ENCODE data around the gene SLC25A30. TPM values are rescaled to one million over a fixed set of nuclear protein-coding genes. Genes with fewer than 3 reads are reported as not detected.
"Not testable (repeated sequence)": the region's sequence is repeated elsewhere in the genome, so short reads cannot be mapped to it uniquely, and the experiment has no call there.

The SLC25A30 gene
- polyA plus RNA-seq, 12 donors = 12.6 to 24.2 (median 18.3) TPM; not detected in 1

- no peak for DNase-seq
These were observed 16.6 kb upstream of the SLC25A30 start for GRCh38 chr13:45434556-45435371.

GRCh38 chr13:45433381-45433790 lies 15.2 kb upstream of the SLC25A30 start:
- no peak for DNase-seq

- DNase-seq = no peak
These were observed 14.7 kb upstream of the SLC25A30 start for GRCh38 chr13:45432737-45433380.

GRCh38 chr13:45426056-45426841 lies 8.1 kb upstream of the SLC25A30 start:
- DNase-seq = not testable (repeated sequence)

GRCh38 chr13:45422731-45423292 lies 4.6 kb upstream of the SLC25A30 start:
- DNase-seq = no peak

- no peak for DNase-seq
These were observed 1.8 kb upstream of the SLC25A30 start for GRCh38 chr13:45419945-45420344.

GRCh38 chr13:45419389-45419788 lies 1.2 kb upstream of the SLC25A30 start:
- DNase-seq = not testable (repeated sequence)

- no peak for DNase-seq
These were observed 1.6 kb downstream of the SLC25A30 start for GRCh38 chr13:45416516-45417128.

- DNase-seq = no peak
These were observed 3.1 kb downstream of the SLC25A30 start for GRCh38 chr13:45415112-45415511.

- DNase-seq = no peak
These were observed 4.3 kb downstream of the SLC25A30 start for GRCh38 chr13:45413826-45414307.

GRCh38 chr13:45412274-45413049 lies 5.7 kb downstream of the SLC25A30 start:
- DNase-seq = no peak

- DNase-seq = no peak
These were observed 6.5 kb downstream of the SLC25A30 start for GRCh38 chr13:45411631-45412030.

- no peak for DNase-seq
These were observed 7.0 kb downstream of the SLC25A30 start for GRCh38 chr13:45411221-45411620.

- DNase-seq = no peak
These were observed 7.7 kb downstream of the SLC25A30 start for GRCh38 chr13:45410466-45410865.

GRCh38 chr13:45410001-45410400 lies 8.2 kb downstream of the SLC25A30 start:
- DNase-seq = no peak

- DNase-seq = no peak
These were observed 11.8 kb downstream of the SLC25A30 start for GRCh38 chr13:45406421-45406820.

- DNase-seq = no peak
These were observed 15.1 kb downstream of the SLC25A30 start for GRCh38 chr13:45403081-45403480.

GRCh38 chr13:45402641-45403040 lies 15.5 kb downstream of the SLC25A30 start:
- DNase-seq = no peak

- no peak for DNase-seq
These were observed 16.9 kb downstream of the SLC25A30 start for GRCh38 chr13:45401314-45401713.

GRCh38 chr13:45398877-45399276 lies 19.3 kb downstream of the SLC25A30 start:
- DNase-seq = no peak

All from muscle of arm (tissue), 12 donors.